HL-60 (cell line): Measurements from ENCODE around the gene FCMR.

Experiments used
- POLR2AphosphoS5 ChIP-seq: IDR thresholded peaks from 2 replicates; pipeline ENCODE4 v1.6.1; 2012; ENCODE audit warnings: low read depth
- TF ChIP-seq, protein P1 (sequence below): IDR thresholded peaks from one replicate; pipeline ENCODE4 v1.5.1; 2011; ENCODE audit warnings: low read length, control low read depth, inconsistent platforms; ENCODE audit not compliant: insufficient read depth

DNA sequence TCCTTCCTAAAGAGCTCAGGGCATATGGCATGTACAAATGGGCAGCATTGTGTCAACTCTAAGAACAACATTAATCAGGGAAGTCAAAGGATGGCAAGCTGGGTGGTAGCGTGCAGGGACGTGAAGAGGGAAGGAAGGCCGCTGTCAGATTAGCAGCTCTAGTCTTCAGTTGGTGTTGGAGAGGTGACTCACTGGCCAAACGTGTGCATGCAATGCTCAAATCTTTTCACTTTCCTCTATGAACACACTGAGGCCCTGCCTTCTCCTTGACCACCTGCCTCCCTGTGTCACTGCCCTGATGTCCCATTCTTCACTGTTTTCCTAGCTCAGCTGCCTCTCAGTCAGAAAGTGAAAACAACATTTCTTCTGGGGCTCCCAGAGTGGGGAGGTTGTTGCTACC lies 30.4 kb upstream of the FCMR start:
- TF ChIP-seq, protein P1, sequence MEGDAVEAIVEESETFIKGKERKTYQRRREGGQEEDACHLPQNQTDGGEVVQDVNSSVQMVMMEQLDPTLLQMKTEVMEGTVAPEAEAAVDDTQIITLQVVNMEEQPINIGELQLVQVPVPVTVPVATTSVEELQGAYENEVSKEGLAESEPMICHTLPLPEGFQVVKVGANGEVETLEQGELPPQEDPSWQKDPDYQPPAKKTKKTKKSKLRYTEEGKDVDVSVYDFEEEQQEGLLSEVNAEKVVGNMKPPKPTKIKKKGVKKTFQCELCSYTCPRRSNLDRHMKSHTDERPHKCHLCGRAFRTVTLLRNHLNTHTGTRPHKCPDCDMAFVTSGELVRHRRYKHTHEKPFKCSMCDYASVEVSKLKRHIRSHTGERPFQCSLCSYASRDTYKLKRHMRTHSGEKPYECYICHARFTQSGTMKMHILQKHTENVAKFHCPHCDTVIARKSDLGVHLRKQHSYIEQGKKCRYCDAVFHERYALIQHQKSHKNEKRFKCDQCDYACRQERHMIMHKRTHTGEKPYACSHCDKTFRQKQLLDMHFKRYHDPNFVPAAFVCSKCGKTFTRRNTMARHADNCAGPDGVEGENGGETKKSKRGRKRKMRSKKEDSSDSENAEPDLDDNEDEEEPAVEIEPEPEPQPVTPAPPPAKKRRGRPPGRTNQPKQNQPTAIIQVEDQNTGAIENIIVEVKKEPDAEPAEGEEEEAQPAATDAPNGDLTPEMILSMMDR, result no peak
- TF ChIP-seq POLR2AphosphoS5, result no peak
